H1 (cell line): Measurements from ENCODE around the gene MAP10. TPM values are rescaled to one million over a fixed set of nuclear protein-coding genes. Genes with fewer than 3 reads are reported as not detected.

Source experiments
- CTCF ChIA-PET: fragments of 300-600 bp; sonication (Branson Sonifier 250); formaldehyde crosslinking; loops from one replicate; lab custom pipeline; 2021; ENCODE audit not compliant: partially characterized antibody; lab: Charles Lee
- POLR2A ChIA-PET: fragments of 300-600 bp; sonication (Branson Sonifier 250); formaldehyde crosslinking; loops from one replicate; lab custom pipeline; 2021; ENCODE audit warnings: inconsistent platforms; ENCODE audit not compliant: partially characterized antibody; lab: Charles Lee
- DNase-seq, 2 experiments: peaks; one replicate each; pipeline versions ENCODE4 v3.0.0 to v3.0.0-alpha.2; 2010 to 2022; ENCODE audit warnings: low spot score in 2 of 2, low read depth in 1 of 2, mixed read lengths in 1 of 2
- FAIRE-seq: peaks from 2 replicates; lab custom pipeline; 2011; peaks lifted over from hg19 to GRCh38; lab: Jason Lieb, UNC
- H2AFZ ChIP-seq: 2 replicates; pipeline ENCODE4 v1.8.1; 2012; ENCODE audit warnings: low read length, inconsistent platforms
- H2AK5ac ChIP-seq: 2 replicates; pipeline ENCODE4 v1.6.1; 2013; ENCODE audit warnings: low read depth, low read length
- H2BK120ac ChIP-seq: replicated peaks from 2 replicates; pipeline ENCODE3; 2013; ENCODE audit warnings: low read depth, low read length, inconsistent platforms
- H2BK12ac ChIP-seq: 2 replicates; pipeline ENCODE4 v1.6.1; 2013; ENCODE audit warnings: low read depth, low read length
- H2BK15ac ChIP-seq: 2 replicates; pipeline ENCODE4 v1.6.1; 2013; ENCODE audit warnings: low read length
- H2BK20ac ChIP-seq: 2 replicates; pipeline ENCODE4 v1.6.1; 2013; ENCODE audit warnings: low read length
- H2BK5ac ChIP-seq: 2 replicates; pipeline ENCODE4 v1.6.1; 2013; ENCODE audit warnings: low read depth, low read length
- H3K14ac ChIP-seq: 2 replicates; pipeline ENCODE4 v1.6.1; 2013; ENCODE audit warnings: inconsistent platforms; ENCODE audit not compliant: insufficient read length
- H3K18ac ChIP-seq: 2 replicates; pipeline ENCODE4 v1.6.1; 2013; ENCODE audit warnings: low read length; ENCODE audit errors: extremely low read depth
- H3K23ac ChIP-seq: 2 replicates; pipeline ENCODE4 v1.6.1; 2013; ENCODE audit warnings: inconsistent platforms; ENCODE audit not compliant: insufficient read length
- H3K23me2 ChIP-seq: 2 replicates; pipeline ENCODE4 v1.6.1; 2013; ENCODE audit warnings: low read depth, low read length
- H3K27ac ChIP-seq: 2 replicates; pipeline ENCODE4 v1.6.1; 2011; ENCODE audit warnings: low read depth, low read length, inconsistent platforms
- H3K27me3 ChIP-seq, 4 experiments: replicated peaks in 1 of 4; 1 replicate in 1 of 4; 2 replicates in 3 of 4; pipeline versions ENCODE4 v1.6.1 to v1.8.1; 2011 to 2013; ENCODE audit warnings: low read length in 3 of 4, mild to moderate bottlenecking in 3 of 4, inconsistent platforms in 2 of 4, mixed read lengths in 2 of 4, moderate library complexity in 1 of 4; ENCODE audit not compliant: control insufficient read depth in 3 of 4, insufficient read depth in 3 of 4; ENCODE audit errors: extremely low read depth in 1 of 4
- H3K36me3 ChIP-seq, 4 experiments: 2 replicates each; pipeline versions ENCODE4 v1.6.1 to v1.8.1; 2011 to 2013; ENCODE audit warnings: mild to moderate bottlenecking in 4 of 4, low read length in 3 of 4, moderate library complexity in 2 of 4, control low read depth in 1 of 4, inconsistent platforms in 1 of 4; ENCODE audit not compliant: insufficient read depth in 4 of 4, control insufficient read depth in 2 of 4
- H3K4ac ChIP-seq: replicated peaks from 2 replicates; pipeline ENCODE3; 2013; ENCODE audit warnings: low read length, low read depth, mixed read lengths, inconsistent platforms; ENCODE audit not compliant: insufficient read length
- H3K4me1 ChIP-seq, 4 experiments: replicated peaks in 1 of 4; 1 replicate in 1 of 4; 2 replicates in 3 of 4; pipeline versions ENCODE4 v1.6.1 to v1.8.1; 2011 to 2013; ENCODE audit warnings: low read length in 3 of 4, inconsistent platforms in 2 of 4, mixed read lengths in 1 of 4; ENCODE audit not compliant: insufficient read depth in 4 of 4, control insufficient read depth in 3 of 4
- H3K4me2 ChIP-seq, 2 experiments: 2 replicates each; pipeline versions ENCODE4 v1.6.1 to v1.8.1; 2011 to 2013; ENCODE audit warnings: low read depth in 2 of 2, low read length in 2 of 2, control low read depth in 1 of 2, inconsistent platforms in 1 of 2, mild to moderate bottlenecking in 1 of 2; ENCODE audit not compliant: insufficient read depth in 1 of 2
- H3K4me3 ChIP-seq, 4 experiments: fragments of 200-600, 300-600 bp in 1 of 4; sonication (generic), shearing (Covaris generic), sonication (Bioruptor Twin) in 1 of 4; 2 replicates each; pipeline versions ENCODE4 v1.5.1 to v1.8.1; 2011 to 2016; ENCODE audit warnings: low read length in 4 of 4, low read depth in 3 of 4, control low read depth in 2 of 4, inconsistent platforms in 2 of 4, mild to moderate bottlenecking in 2 of 4, mixed read lengths in 1 of 4, moderate library complexity in 1 of 4; ENCODE audit not compliant: insufficient read depth in 2 of 4; ENCODE audit errors: extremely low read depth in 1 of 4
- H3K56ac ChIP-seq: replicated peaks from 2 replicates; pipeline ENCODE3; 2013; ENCODE audit warnings: low read depth, mild to moderate bottlenecking, mixed read lengths, low read length, inconsistent platforms; ENCODE audit not compliant: insufficient read length
- H3K79me1 ChIP-seq: 2 replicates; pipeline ENCODE4 v1.6.1; 2013; ENCODE audit warnings: low read depth, low read length, control low read depth
- H3K79me2 ChIP-seq, 2 experiments: 2 replicates each; pipeline versions ENCODE4 v1.6.1 to v1.8.1; 2012 to 2013; ENCODE audit warnings: low read length in 2 of 2, mild to moderate bottlenecking in 2 of 2, inconsistent platforms in 1 of 2; ENCODE audit not compliant: insufficient read depth in 2 of 2, control insufficient read depth in 1 of 2
- H3K9ac ChIP-seq, 4 experiments: replicated peaks in 1 of 4; 1 replicate in 1 of 4; 2 replicates in 3 of 4; pipeline versions ENCODE4 v1.6.1 to v1.8.1; 2011 to 2013; ENCODE audit warnings: low read depth in 3 of 4, low read length in 3 of 4, control low read depth in 2 of 4, mild to moderate bottlenecking in 2 of 4, moderate library complexity in 2 of 4, inconsistent platforms in 1 of 4; ENCODE audit errors: extremely low read depth in 1 of 4
- H3K9me3 ChIP-seq, 2 experiments: 2 replicates each; pipeline versions ENCODE4 v1.6.1 to v1.8.1; 2012 to 2013; ENCODE audit warnings: mild to moderate bottlenecking in 2 of 2, moderate library complexity in 2 of 2, control low read depth in 1 of 2, inconsistent platforms in 1 of 2, low read depth in 1 of 2, low read length in 1 of 2, mixed read lengths in 1 of 2; ENCODE audit not compliant: insufficient read depth in 2 of 2
- H4K20me1 ChIP-seq, 2 experiments: replicated peaks in 1 of 2; 2 replicates each; pipeline versions ENCODE3 to v1.8.1; 2011 to 2013; ENCODE audit warnings: inconsistent platforms in 2 of 2, low read length in 2 of 2, mild to moderate bottlenecking in 1 of 2; ENCODE audit not compliant: insufficient read depth in 2 of 2, control insufficient read depth in 1 of 2
- H4K5ac ChIP-seq: 2 replicates; pipeline ENCODE4 v1.6.1; 2013; ENCODE audit warnings: low read length, low read depth, mixed read lengths, inconsistent platforms; ENCODE audit not compliant: insufficient read length
- H4K8ac ChIP-seq: 2 replicates; pipeline ENCODE4 v1.8.0; 2013; ENCODE audit warnings: mild to moderate bottlenecking, moderate library complexity, low read length, inconsistent platforms; ENCODE audit not compliant: insufficient read depth; ENCODE audit errors: extremely low read depth
- H4K91ac ChIP-seq: replicated peaks from 2 replicates; pipeline ENCODE3; 2013; ENCODE audit warnings: low read length, mixed read lengths, inconsistent platforms; ENCODE audit not compliant: insufficient read length
- ATF3 ChIP-seq: IDR thresholded peaks from 2 replicates; pipeline ENCODE4 v1.6.1; 2011; ENCODE audit warnings: low read depth, mild to moderate bottlenecking, low read length; ENCODE audit not compliant: insufficient read depth
- CEBPB ChIP-seq: IDR thresholded peaks from 2 replicates; pipeline ENCODE4 v1.6.1; 2012; ENCODE audit warnings: low read depth, low read length
- CTCF ChIP-seq, 3 experiments: IDR thresholded peaks; 1 replicate in 2 of 3; 2 replicates in 1 of 3; pipeline versions ENCODE4 v1.5.1 to v1.6.1; 2011; ENCODE audit warnings: low read length in 3 of 3, mild to moderate bottlenecking in 3 of 3, inconsistent platforms in 2 of 3, low read depth in 1 of 3, moderate library complexity in 1 of 3; ENCODE audit not compliant: insufficient read depth in 1 of 3; ENCODE audit errors: control extremely low read depth in 1 of 3
- E2F6 ChIP-seq: IDR thresholded peaks from 2 replicates; pipeline ENCODE4 v1.6.1; 2012; ENCODE audit warnings: inconsistent platforms
- JUND ChIP-seq: IDR thresholded peaks from 2 replicates; pipeline ENCODE4 v1.6.1; 2011; ENCODE audit warnings: mild to moderate bottlenecking, improper control_type of control experiment, low read length
- NRF1 ChIP-seq: IDR thresholded peaks from 2 replicates; pipeline ENCODE4 v1.6.1; 2011; ENCODE audit warnings: mild to moderate bottlenecking, low read depth, low read length, improper control_type of control experiment
- RNF2 ChIP-seq: fragments of 200-900, 300-1000 bp; sonication (generic); IDR thresholded peaks from 2 replicates; pipeline ENCODE4 v1.7.1; 2016; ENCODE audit warnings: borderline replicate concordance, low read depth, mild to moderate bottlenecking, antibody characterized with exemption, low read length; ENCODE audit not compliant: poor library complexity, severe bottlenecking; ENCODE audit errors: missing control alignments
- SUZ12 ChIP-seq: fragments of 200-600 bp; sonication (generic); IDR thresholded peaks from 2 replicates; pipeline ENCODE4 v1.6.1; 2012; ENCODE audit warnings: mild to moderate bottlenecking, inconsistent platforms, low read length, moderate library complexity, mixed read lengths
- TEAD4 ChIP-seq: IDR thresholded peaks from 2 replicates; pipeline ENCODE4 v1.6.1; 2012; ENCODE audit warnings: low read depth, low read length, inconsistent platforms, mixed read lengths
- WGBS, 2 experiments: shearing (Covaris generic) in 1 of 2; methylation state at CpG; one replicate each; pipeline versions ENCODE4 v1.1.6 to v1.1.7; 2013 to 2015; ENCODE audit warnings: low lambda C conversion rate in 2 of 2, mixed read lengths in 2 of 2, inconsistent platforms in 1 of 2, low coverage in 1 of 2, missing lambda C conversion rate in 1 of 2; ENCODE audit not compliant: insufficient replicate concordance in 2 of 2, insufficient coverage in 1 of 2, insufficient read length in 1 of 2; ENCODE audit errors: extremely low coverage in 1 of 2, missing lambda C conversion rate in 1 of 2; 5-methylcytosine and 5-hydroxymethylcytosine counted together
- polyA plus RNA-seq, 7 experiments: library from polyadenylated mRNA; depleted of rRNA in 3 of 7; stranded (reverse) in 5 of 7; unstranded in 2 of 7; fragments of >200 nt in 5 of 7; fragments of 200-250 nt in 2 of 7; gene quantifications; 1 replicate in 5 of 7; 2 replicates in 1 of 7; 4 replicates in 1 of 7; pipeline versions ENCODE4 v1.2.1 to v1.2.3, GENCODE V29; 2011 to 2013; ENCODE audit warnings: missing spikeins in 2 of 7, mixed read lengths in 2 of 7
- total RNA-seq: library from RNA; stranded (reverse); fragmentation: NEBNext Ultra II Directional; extraction: Animal tissue kit (Norgen Biotek cat#: 25700); gene quantifications from 2 replicates; pipeline ENCODE4 v1.2.1, GENCODE V29; 2021

The MAP10 gene
- total and polyA plus RNA-seq, 2 of the 8 experiments (the other 6 are each of a cell fraction or from before 2014, with no cell fraction given), result 1.5 to 3.5 TPM

- no peak overlapping the region for H4K91ac ChIP-seq
- H2BK20ac ChIP-seq, result no peak overlapping the region
- no peak overlapping the region for H3K4ac ChIP-seq
- H3K27ac ChIP-seq, result no peak overlapping the region
- H2BK15ac ChIP-seq, result no peak overlapping the region
- H3K18ac ChIP-seq, result no peak overlapping the region
- no peaks in the 10 kb centered on the region; the same call in 1 of the 2 replicates for H3K23me2 ChIP-seq
- no peaks in the 10 kb centered on the region for H3K36me3 ChIP-seq
- no peak for DNase-seq
- H2BK12ac ChIP-seq, result no peak overlapping the region
- H3K14ac ChIP-seq, result no peak overlapping the region
- H3K9me3 ChIP-seq, result no peaks in the 10 kb centered on the region
- no peaks in the 10 kb centered on the region for H3K79me1 ChIP-seq
- ChIA-PET POLR2A (no interaction called here), CTCF (interaction anchor here (1.3 kb wide), 1 partner anchor 177 kb away, joined by 3 read pairs; no protein-coding TSS in a partner anchor)
- no peak overlapping the region for H2BK120ac ChIP-seq
- no peak overlapping the region for H3K4me3 ChIP-seq
- no peak overlapping the region for H4K5ac ChIP-seq
- H2BK5ac ChIP-seq, result no peak overlapping the region
- no peaks in the 10 kb centered on the region for H4K20me1 ChIP-seq
- 89% methylated on average over 3 of the region's 3 CpGs; no CpG with 5 or more reads in 1 of the 2 experiments for WGBS, 2 experiments
- H2AK5ac ChIP-seq, result no peak overlapping the region
- no peaks in the 10 kb centered on the region for H3K79me2 ChIP-seq
- no peaks in the 10 kb centered on the region; a peak in 1 of 7 replicates for H3K4me1 ChIP-seq
- no peak overlapping the region for H3K23ac ChIP-seq
- H3K4me2 ChIP-seq, result no peak overlapping the region
- no peak overlapping the region for H3K9ac ChIP-seq
- FAIRE-seq, result no peak
- no peak overlapping the region for H3K56ac ChIP-seq
- H2AFZ ChIP-seq, result no peak overlapping the region
- H3K27me3 ChIP-seq, result no peaks in the 10 kb centered on the region
- no peak overlapping the region for H4K8ac ChIP-seq
- TF ChIP-seq TEAD4, result no peak
- no peak for TF ChIP-seq CTCF (IDR thresholded peaks at IDR 0.05; ENCODE audit: control extremely low read depth in 1 of 3, insufficient read depth in 1 of 3, low read depth in 1 of 3, low read length in 3 of 3)
- TF ChIP-seq SUZ12, result no peak
- no peak for TF ChIP-seq ATF3
- TF ChIP-seq NRF1, result no peak
- TF ChIP-seq JUND, result no peak
- no peak for TF ChIP-seq E2F6
- TF ChIP-seq CEBPB, result no peak
- TF ChIP-seq RNF2, result no peak
Observed at GRCh38 chr1:232776526-232777106, 28.6 kb upstream of the MAP10 start.
